ENCODE data around the gene KCNJ4. TPM values are rescaled to one million over a fixed set of nuclear protein-coding genes. Genes with fewer than 3 reads are reported as not detected.

KCNJ4 gene
- total RNA-seq, 1 donor from 2014 or later, result not detected

DNA sequence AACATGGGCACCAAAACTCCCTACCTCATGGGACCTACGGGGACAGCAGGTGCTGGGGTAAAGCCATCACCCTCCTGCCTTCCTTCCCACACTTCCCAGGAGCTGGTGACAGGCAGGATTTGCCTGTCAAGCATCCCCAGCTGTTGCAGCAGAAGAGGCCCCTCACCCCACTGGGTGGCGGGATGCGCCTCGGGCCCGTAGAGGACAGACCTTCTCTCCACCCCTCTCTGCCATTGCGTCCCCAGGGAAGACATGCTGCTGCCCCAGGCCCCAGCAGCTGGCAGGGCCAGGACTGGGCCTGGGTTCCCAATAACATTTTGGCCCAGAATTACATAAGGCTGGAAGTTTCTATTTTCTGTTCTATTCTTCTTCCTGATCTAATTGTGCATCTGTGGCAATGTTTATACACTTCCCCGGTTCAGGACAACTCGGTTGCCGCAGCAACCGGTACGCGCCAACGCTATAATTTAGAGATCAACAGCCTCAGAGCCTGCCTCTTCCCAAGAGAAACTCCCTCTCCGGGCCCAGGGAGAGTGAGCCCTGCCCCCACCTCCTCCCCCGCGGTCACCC lies 25.4 kb downstream of the KCNJ4 start:
- no peak overlapping the region for H3K27ac Mint-ChIP-seq
- no peaks in the 10 kb centered on the region for H3K36me3 Mint-ChIP-seq (ENCODE audit: low read depth)
- DNase-seq (ENCODE audit: low spot score), result no peak
- peaks cover 2% of the 10 kb centered on the region for H3K27me3 Mint-ChIP-seq (ENCODE audit: insufficient read depth)
- H3K4me3 Mint-ChIP-seq, result no peak overlapping the region
- H3K4me1 Mint-ChIP-seq (ENCODE audit: low read depth), result no peaks in the 10 kb centered on the region
- intact Hi-C loops (cut with micrococcal nuclease), result no loop called here
- H3K9me3 Mint-ChIP-seq, result no peaks in the 10 kb centered on the region

DNA sequence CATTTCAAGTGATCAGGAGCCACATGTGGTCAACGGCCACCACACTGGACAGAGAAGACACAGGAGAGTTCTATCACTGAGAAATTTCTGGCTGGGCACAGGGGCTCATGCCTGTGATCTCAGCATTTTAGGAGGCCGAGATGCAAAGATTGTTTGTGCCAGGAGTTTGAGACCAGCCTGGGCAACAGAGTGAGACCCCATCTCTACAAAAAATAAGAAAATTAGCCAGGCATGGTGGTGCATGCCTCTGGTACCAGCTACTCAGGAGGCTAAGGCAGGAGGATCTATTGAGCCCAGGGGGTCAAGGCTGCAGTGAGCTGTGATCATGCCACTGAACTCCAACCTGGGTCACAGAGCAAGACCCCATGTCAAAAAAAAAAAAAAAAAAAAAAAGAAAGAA lies 26.3 kb downstream of the KCNJ4 start:
- Mint-ChIP-seq H3K4me1 (ENCODE audit: low read depth) (no peaks in the 10 kb centered on the region), H3K27ac (no peak overlapping the region), H3K4me3 (no peak overlapping the region), H3K27me3 (ENCODE audit: insufficient read depth) (no peaks in the 10 kb centered on the region), H3K9me3 (no peaks in the 10 kb centered on the region), H3K36me3 (ENCODE audit: low read depth) (no peaks in the 10 kb centered on the region)
- DNase-seq (ENCODE audit: low spot score), result no peak
- intact Hi-C loops (cut with micrococcal nuclease), result no loop called here

DNA sequence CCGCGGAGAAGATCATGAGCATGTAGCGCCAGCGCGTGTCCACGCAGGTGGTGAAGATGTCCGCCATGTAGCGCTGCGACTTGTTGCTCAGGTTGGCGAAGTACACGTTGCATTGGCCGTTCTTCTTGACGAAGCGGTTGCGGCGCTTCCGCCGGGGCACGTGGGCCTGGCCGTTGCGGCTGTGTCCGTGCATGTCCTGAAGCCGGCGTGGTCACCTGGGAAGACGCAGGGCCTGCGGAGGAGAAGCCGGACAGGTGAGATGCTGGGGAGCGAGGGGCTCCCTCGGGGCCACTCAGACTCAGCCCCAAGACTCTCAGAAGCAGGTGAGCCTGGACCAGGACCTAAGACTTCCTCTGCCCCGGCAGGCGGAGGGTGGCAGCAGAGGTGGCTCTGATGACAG lies 27.1 kb downstream of the KCNJ4 start:
- H3K9me3 Mint-ChIP-seq, result no peaks in the 10 kb centered on the region
- no peak for DNase-seq (ENCODE audit: low spot score)
- no peak overlapping the region for H3K4me3 Mint-ChIP-seq
- H3K36me3 Mint-ChIP-seq (ENCODE audit: low read depth), result no peaks in the 10 kb centered on the region
- no peak overlapping the region for H3K27ac Mint-ChIP-seq
- no peaks in the 10 kb centered on the region for H3K27me3 Mint-ChIP-seq (ENCODE audit: insufficient read depth)
- intact Hi-C loops (cut with micrococcal nuclease), result no loop called here
- no peaks in the 10 kb centered on the region for H3K4me1 Mint-ChIP-seq (ENCODE audit: low read depth)

GRCh38 chr22:38427465-38427864 lies 27.5 kb downstream of the KCNJ4 start:
- no peaks in the 10 kb centered on the region for H3K4me1 Mint-ChIP-seq (ENCODE audit: low read depth)
- H3K4me3 Mint-ChIP-seq, result no peak overlapping the region
- H3K36me3 Mint-ChIP-seq (ENCODE audit: low read depth), result no peaks in the 10 kb centered on the region
- no peak for DNase-seq (ENCODE audit: low spot score)
- no peaks in the 10 kb centered on the region for H3K27me3 Mint-ChIP-seq (ENCODE audit: insufficient read depth)
- H3K27ac Mint-ChIP-seq, result no peak overlapping the region
- no peaks in the 10 kb centered on the region for H3K9me3 Mint-ChIP-seq
- intact Hi-C loops (cut with micrococcal nuclease), result no loop called here

GRCh38 chr22:38426628-38427027 lies 28.4 kb downstream of the KCNJ4 start:
- no peak overlapping the region for H3K4me3 Mint-ChIP-seq

GRCh38 chr22:38424525-38425080 lies 30.4 kb downstream of the KCNJ4 start:
- H3K4me3 Mint-ChIP-seq, result no peak overlapping the region

More at GRCh38 chr22:38426628-38427027, 28.4 kb downstream of the KCNJ4 start:
- intact Hi-C loops (cut with micrococcal nuclease), result no loop called here
- H3K27me3 Mint-ChIP-seq (ENCODE audit: insufficient read depth), result no peaks in the 10 kb centered on the region
- H3K9me3 Mint-ChIP-seq, result no peaks in the 10 kb centered on the region
- H3K27ac Mint-ChIP-seq, result no peak overlapping the region
- no peak for DNase-seq (ENCODE audit: low spot score)
- H3K36me3 Mint-ChIP-seq (ENCODE audit: low read depth), result no peaks in the 10 kb centered on the region
- no peaks in the 10 kb centered on the region for H3K4me1 Mint-ChIP-seq (ENCODE audit: low read depth)

GRCh38 chr22:38423512-38424503 lies 31.2 kb downstream of the KCNJ4 start:
- Mint-ChIP-seq H3K4me1 (ENCODE audit: low read depth) (no peaks in the 10 kb centered on the region), H3K27me3 (ENCODE audit: insufficient read depth) (no peaks in the 10 kb centered on the region), H3K4me3 (no peak overlapping the region), H3K27ac (no peak overlapping the region), H3K36me3 (ENCODE audit: low read depth) (no peaks in the 10 kb centered on the region), H3K9me3 (no peaks in the 10 kb centered on the region)
- no peak for DNase-seq (ENCODE audit: low spot score)
- intact Hi-C loops (cut with micrococcal nuclease), result no loop called here

More at GRCh38 chr22:38424525-38425080, 30.4 kb downstream of the KCNJ4 start:
- Mint-ChIP-seq H3K9me3 (no peaks in the 10 kb centered on the region), H3K27ac (no peak overlapping the region), H3K36me3 (ENCODE audit: low read depth) (no peaks in the 10 kb centered on the region), H3K27me3 (ENCODE audit: insufficient read depth) (no peaks in the 10 kb centered on the region), H3K4me1 (ENCODE audit: low read depth) (no peaks in the 10 kb centered on the region)
- no peak for DNase-seq (ENCODE audit: low spot score)
- intact Hi-C loops (cut with micrococcal nuclease), result no loop called here

GRCh38 chr22:38422611-38423511 lies 32.1 kb downstream of the KCNJ4 start:
- intact Hi-C loops (cut with micrococcal nuclease), result no loop called here
- Mint-ChIP-seq H3K27ac (no peak overlapping the region), H3K4me1 (ENCODE audit: low read depth) (no peaks in the 10 kb centered on the region), H3K27me3 (ENCODE audit: insufficient read depth) (no peaks in the 10 kb centered on the region), H3K4me3 (no peak overlapping the region), H3K9me3 (no peaks in the 10 kb centered on the region), H3K36me3 (ENCODE audit: low read depth) (no peaks in the 10 kb centered on the region)
- no peak for DNase-seq (ENCODE audit: low spot score)

DNA sequence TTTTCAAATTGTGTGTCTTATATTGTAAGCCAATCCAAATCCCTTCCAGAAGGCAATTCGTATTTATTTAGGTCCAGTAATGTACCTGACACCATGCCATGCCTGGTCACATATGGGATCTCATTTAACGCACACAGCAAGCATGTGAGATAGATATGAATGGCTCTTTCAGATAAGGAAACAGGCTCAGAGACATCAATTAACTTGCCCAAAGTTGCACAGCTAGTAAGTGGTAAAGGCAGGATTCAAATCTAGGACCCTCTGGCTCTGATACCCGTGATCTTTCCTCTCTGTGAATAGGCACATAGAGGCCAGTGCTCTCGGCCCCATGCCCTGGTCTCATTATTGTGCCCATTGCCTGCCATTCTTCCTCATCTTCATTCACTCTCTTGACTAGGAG lies 34.3 kb downstream of the KCNJ4 start:
- no peaks in the 10 kb centered on the region for H3K36me3 Mint-ChIP-seq (ENCODE audit: low read depth)
- no peaks in the 10 kb centered on the region for H3K27me3 Mint-ChIP-seq (ENCODE audit: insufficient read depth)
- H3K4me3 Mint-ChIP-seq, result no peak overlapping the region
- no peak for DNase-seq (ENCODE audit: low spot score)
- intact Hi-C loops (cut with micrococcal nuclease), result no loop called here
- H3K4me1 Mint-ChIP-seq (ENCODE audit: low read depth), result no peaks in the 10 kb centered on the region
- H3K27ac Mint-ChIP-seq, result no peak overlapping the region
- no peaks in the 10 kb centered on the region for H3K9me3 Mint-ChIP-seq

DNA sequence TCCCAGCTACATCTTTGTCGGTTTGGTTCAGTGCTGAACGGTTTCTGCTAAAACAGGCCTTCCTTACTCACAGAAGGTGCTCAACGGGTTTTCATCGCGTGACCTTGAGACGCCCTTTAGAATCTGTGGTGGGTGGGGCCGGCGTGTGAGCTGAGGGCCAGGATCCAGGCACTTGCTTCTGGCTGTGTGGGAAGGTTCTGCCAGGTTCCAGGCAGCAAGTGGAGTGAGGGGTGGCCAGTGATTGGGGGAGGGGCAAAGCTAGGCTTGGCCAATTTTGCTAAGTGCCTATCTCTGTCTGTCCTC lies 35.2 kb downstream of the KCNJ4 start:
- H3K4me3 Mint-ChIP-seq, result no peak overlapping the region
- intact Hi-C loops (cut with micrococcal nuclease), result no loop called here
- no peaks in the 10 kb centered on the region for H3K27me3 Mint-ChIP-seq (ENCODE audit: insufficient read depth)
- no peak overlapping the region for H3K27ac Mint-ChIP-seq
- no peaks in the 10 kb centered on the region for H3K4me1 Mint-ChIP-seq (ENCODE audit: low read depth)
- no peak for DNase-seq (ENCODE audit: low spot score)
- H3K36me3 Mint-ChIP-seq (ENCODE audit: low read depth), result no peaks in the 10 kb centered on the region
- H3K9me3 Mint-ChIP-seq, result no peaks in the 10 kb centered on the region

GRCh38 chr22:38419121-38419857 lies 35.7 kb downstream of the KCNJ4 start:
- Mint-ChIP-seq H3K4me3 (no peak overlapping the region), H3K9me3 (no peaks in the 10 kb centered on the region), H3K27me3 (ENCODE audit: insufficient read depth) (no peaks in the 10 kb centered on the region), H3K27ac (no peak overlapping the region), H3K36me3 (ENCODE audit: low read depth) (no peaks in the 10 kb centered on the region), H3K4me1 (ENCODE audit: low read depth) (no peaks in the 10 kb centered on the region)
- DNase-seq (ENCODE audit: low spot score), result no peak
- intact Hi-C loops (cut with micrococcal nuclease), result no loop called here

DNA sequence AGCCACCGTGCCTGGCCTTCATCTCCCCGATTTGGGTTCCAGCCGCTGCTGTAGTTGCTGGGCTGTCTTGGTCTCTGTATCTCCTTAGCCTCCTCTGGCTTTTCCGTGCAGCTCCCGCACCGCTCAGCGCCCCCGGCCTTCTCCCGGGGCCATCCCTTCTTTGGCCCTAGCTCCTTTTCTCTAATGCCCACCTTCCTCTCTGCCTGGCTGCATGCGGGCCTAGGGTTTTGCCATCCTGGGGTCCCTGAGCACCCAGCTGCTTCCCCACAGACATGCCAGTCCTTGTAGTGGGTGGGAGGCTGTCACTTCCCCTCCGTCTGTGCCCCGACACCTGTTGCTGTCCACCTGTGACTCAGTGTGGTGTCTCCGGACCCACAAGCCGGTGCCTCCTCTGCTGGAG lies 36.4 kb downstream of the KCNJ4 start:
- H3K36me3 Mint-ChIP-seq (ENCODE audit: low read depth), result no peaks in the 10 kb centered on the region
- H3K27me3 Mint-ChIP-seq (ENCODE audit: insufficient read depth), result no peaks in the 10 kb centered on the region
- intact Hi-C loops (cut with micrococcal nuclease), result no loop called here
- no peak overlapping the region for H3K4me3 Mint-ChIP-seq
- no peak overlapping the region for H3K27ac Mint-ChIP-seq
- no peaks in the 10 kb centered on the region for H3K4me1 Mint-ChIP-seq (ENCODE audit: low read depth)
- H3K9me3 Mint-ChIP-seq, result no peaks in the 10 kb centered on the region
- DNase-seq (ENCODE audit: low spot score), result no peak

Measured in activated T-helper 1 cell treated with anti-CD3 and anti-CD28 coated beads, Interleukin-12 subunit alpha, Interleukin-12 subunit beta, Interleukin-2, Interleukin-4 antibody, amounts not matched to agents 30 ng/mL and 10 ng/mL and 1 ng/mL, durations not matched to agents 14 hours and 24 hours and 36 hours (primary cell).